PC-3 (cell line): ENCODE measurements around the gene GSTM3. TPM values are rescaled to one million over a fixed set of nuclear protein-coding genes. Genes with fewer than 3 reads are reported as not detected.

Experiments
- ATAC-seq: fragments of 200-7000 bp; cut with Tn5 transposase; 2 replicates; pipeline ENCODE4 v1.9.1; 2020; ENCODE audit warnings: mild to moderate bottlenecking, moderate library complexity
- BruUV-seq: library from RNA; stranded (reverse); fragments of 400-500 nt; replicated peaks from 2 replicates; lab custom pipeline; 2021; lab: Mats Ljungman, UMichigan
- CTCF ChIA-PET: fragments of 300-600 bp; sonication (Branson Sonifier 250); formaldehyde crosslinking; loops from one replicate; lab custom pipeline; 2022; ENCODE audit warnings: antibody characterized with exemption; lab: Charles Lee
- POLR2A ChIA-PET: fragments of 300-600 bp; sonication (Branson Sonifier 250); formaldehyde crosslinking; loops from one replicate; lab custom pipeline; 2022; ENCODE audit warnings: antibody characterized with exemption; ENCODE audit not compliant: unreplicated experiment; lab: Charles Lee
- DNase-seq: peaks from one replicate; pipeline ENCODE4 v3.0.0-alpha.2; 2015
- H2AFZ ChIP-seq: fragments of 300-600 bp; sonication (generic); 2 replicates; pipeline ENCODE4 v1.6.0; 2016; ENCODE audit warnings: antibody characterized with exemption, low read length
- H3F3A ChIP-seq: fragments of 300-600 bp; sonication (generic); one replicate; pipeline ENCODE4 v1.6.0; 2017; ENCODE audit warnings: antibody characterized with exemption, low read length, control low read depth, mild to moderate bottlenecking; ENCODE audit not compliant: unreplicated experiment
- H3K27ac ChIP-seq: fragments of 300-600 bp; sonication (generic); 2 replicates; pipeline ENCODE4 v1.5.1; 2016; ENCODE audit warnings: mild to moderate bottlenecking, low read length
- H3K27me3 ChIP-seq: fragments of 300-600 bp; sonication (generic); 2 replicates; pipeline ENCODE4 v1.6.1; 2016; ENCODE audit warnings: low read length, mixed read lengths
- H3K36me3 ChIP-seq: fragments of 300-600 bp; sonication (generic); 2 replicates; pipeline ENCODE4 v1.6.1; 2016; ENCODE audit warnings: low read depth, mixed run types, low read length, mixed read lengths
- H3K4me1 ChIP-seq: fragments of 300-600 bp; sonication (generic); 2 replicates; pipeline ENCODE4 v1.5.1; 2016; ENCODE audit warnings: low read length; ENCODE audit not compliant: insufficient read depth
- H3K4me2 ChIP-seq: fragments of 300-600 bp; sonication (generic); 2 replicates; pipeline ENCODE4 v1.6.0; 2016; ENCODE audit warnings: low read length
- H3K4me3 ChIP-seq: fragments of 300-600 bp; sonication (generic); 2 replicates; pipeline ENCODE4 v1.5.1; 2016; ENCODE audit warnings: mild to moderate bottlenecking, low read length, mixed read lengths
- H3K79me2 ChIP-seq: fragments of 300-600 bp; sonication (generic); 2 replicates; pipeline ENCODE4 v1.6.1; 2017; ENCODE audit warnings: low read length, mixed read lengths
- H3K9ac ChIP-seq: fragments of 300-600 bp; sonication (generic); 2 replicates; pipeline ENCODE4 v1.6.0; 2016; ENCODE audit warnings: mild to moderate bottlenecking, low read length
- H3K9me2 ChIP-seq: fragments of 300-600 bp; sonication (generic); replicated peaks from 2 replicates; pipeline ENCODE4 v1.6.1; 2016; ENCODE audit warnings: mixed run types, low read length, mixed read lengths
- H3K9me3 ChIP-seq: fragments of 300-600 bp; sonication (generic); 2 replicates; pipeline ENCODE4 v1.6.1; 2016; ENCODE audit warnings: low read length, mixed read lengths
- H4K20me1 ChIP-seq: fragments of 300-600 bp; sonication (generic); 2 replicates; pipeline ENCODE4 v1.6.1; 2016; ENCODE audit warnings: low read length, mixed read lengths
- EZH2 ChIP-seq: fragments of 300-600 bp; sonication (generic); IDR thresholded peaks from one replicate; pipeline ENCODE4 v1.6.1; 2017; ENCODE audit warnings: antibody characterized with exemption, mild to moderate bottlenecking, low read length; ENCODE audit not compliant: unreplicated experiment
- EZH2phosphoT487 ChIP-seq: fragments of 300-600 bp; sonication (generic); IDR thresholded peaks from 2 replicates; pipeline ENCODE4 v1.6.1; 2018; ENCODE audit warnings: mild to moderate bottlenecking, antibody characterized with exemption, low read length, borderline replicate concordance
- intact Hi-C: fragments of 100-400 bp; cut with micrococcal nuclease; formaldehyde crosslinking; loops from 2 replicates; pipeline ENCODE4 v1.9.0; 2023
- total RNA-seq: library from RNA; depleted of rRNA; stranded (reverse); fragments of >200 nt; gene quantifications from 2 replicates; pipeline ENCODE4 v1.2.3, GENCODE V29; 2014
- TF ChIP-seq, protein P1 (sequence below): fragments of 300-600 bp; sonication (generic); conservative IDR thresholded peaks from 2 replicates; pipeline ENCODE4 v1.5.1; 2017; ENCODE audit warnings: antibody characterized with exemption, low read depth, mild to moderate bottlenecking, low read length

Gene GSTM3
- total RNA-seq, 1 experiment from 2014 or later: 76.6 TPM

- Histone ChIP-seq H3F3A (no peaks in the 10 kb centered on the region), H3K4me2 (no peak overlapping the region), H3K9ac (no peak overlapping the region), H2AFZ (no peak overlapping the region), H3K36me3 (no peaks in the 10 kb centered on the region), H3K9me2 (no peaks in the 10 kb centered on the region; the same call in 1 of the 2 replicates), H3K27me3 (no peaks in the 10 kb centered on the region), H3K9me3 (no peaks in the 10 kb centered on the region), H3K27ac (no peak overlapping the region), H4K20me1 (no peaks in the 10 kb centered on the region), H3K4me3 (no peak overlapping the region), H3K79me2 (no peaks in the 10 kb centered on the region), H3K4me1 (no peaks in the 10 kb centered on the region; the same call in 1 of the 2 replicates)
- no peak for DNase-seq
- no TSS peak for BruUV-seq
- CTCF ChIA-PET: no interaction called here
- intact Hi-C loops: no loop called here
- ATAC-seq: no peak
- TF ChIP-seq EZH2phosphoT487: no peak
- TF ChIP-seq, protein P1, sequence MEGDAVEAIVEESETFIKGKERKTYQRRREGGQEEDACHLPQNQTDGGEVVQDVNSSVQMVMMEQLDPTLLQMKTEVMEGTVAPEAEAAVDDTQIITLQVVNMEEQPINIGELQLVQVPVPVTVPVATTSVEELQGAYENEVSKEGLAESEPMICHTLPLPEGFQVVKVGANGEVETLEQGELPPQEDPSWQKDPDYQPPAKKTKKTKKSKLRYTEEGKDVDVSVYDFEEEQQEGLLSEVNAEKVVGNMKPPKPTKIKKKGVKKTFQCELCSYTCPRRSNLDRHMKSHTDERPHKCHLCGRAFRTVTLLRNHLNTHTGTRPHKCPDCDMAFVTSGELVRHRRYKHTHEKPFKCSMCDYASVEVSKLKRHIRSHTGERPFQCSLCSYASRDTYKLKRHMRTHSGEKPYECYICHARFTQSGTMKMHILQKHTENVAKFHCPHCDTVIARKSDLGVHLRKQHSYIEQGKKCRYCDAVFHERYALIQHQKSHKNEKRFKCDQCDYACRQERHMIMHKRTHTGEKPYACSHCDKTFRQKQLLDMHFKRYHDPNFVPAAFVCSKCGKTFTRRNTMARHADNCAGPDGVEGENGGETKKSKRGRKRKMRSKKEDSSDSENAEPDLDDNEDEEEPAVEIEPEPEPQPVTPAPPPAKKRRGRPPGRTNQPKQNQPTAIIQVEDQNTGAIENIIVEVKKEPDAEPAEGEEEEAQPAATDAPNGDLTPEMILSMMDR: no peak
- TF ChIP-seq EZH2: no peak
- POLR2A ChIA-PET: interaction anchor here (0.6 kb wide), 1 partner anchor 1239 kb away, joined by 6 read pairs; no protein-coding TSS in a partner anchor
Measured at GRCh38 chr1:109724933-109725332, 15.9 kb downstream of the GSTM3 start.

DNA sequence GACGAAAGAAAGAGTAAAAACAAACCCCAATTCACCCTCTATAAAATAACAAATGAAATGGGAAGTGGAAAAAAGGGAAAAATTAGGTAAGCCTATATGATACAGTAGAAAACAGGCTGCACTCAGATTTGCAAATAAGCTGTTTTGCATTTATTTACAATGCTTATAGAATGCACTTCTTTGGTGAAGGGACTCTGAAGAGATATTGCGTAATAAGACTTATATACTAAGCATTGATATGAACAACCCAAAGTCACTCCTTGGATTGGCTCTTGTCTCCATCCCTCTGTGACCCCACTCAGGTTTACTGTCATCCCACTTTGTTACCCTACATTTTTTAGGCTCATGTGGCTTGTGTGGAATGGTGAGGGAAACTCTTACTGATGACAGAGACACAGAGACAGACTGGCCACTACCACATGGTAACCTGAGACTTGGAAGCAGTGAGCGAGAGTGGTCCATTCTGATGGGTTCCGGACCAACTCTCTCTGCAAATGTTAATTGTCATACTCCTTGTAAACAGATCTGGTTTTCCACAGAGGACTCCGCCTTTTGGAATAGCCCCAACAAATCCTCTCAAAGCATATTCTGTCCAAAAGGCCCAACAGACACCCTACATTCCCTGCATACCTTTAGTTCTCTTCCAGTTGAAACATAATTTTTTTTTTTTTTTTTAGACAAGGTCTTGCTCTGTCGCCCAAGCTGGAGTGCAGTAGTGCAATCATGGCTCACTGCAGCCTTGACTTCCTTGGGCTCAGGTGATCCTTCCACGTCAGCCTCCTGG, 17.7 kb downstream of the GSTM3 start:
- Histone ChIP-seq H3K9me2 (no peaks in the 10 kb centered on the region; the same call in 1 of the 2 replicates), H3K79me2 (no peaks in the 10 kb centered on the region), H3K4me3 (no peak overlapping the region), H3K36me3 (no peaks in the 10 kb centered on the region), H3K4me1 (peaks cover 9% of the 10 kb centered on the region), H3K27ac (no peak overlapping the region), H3K9me3 (no peaks in the 10 kb centered on the region), H3K9ac (no peak overlapping the region), H3F3A (no peaks in the 10 kb centered on the region), H3K4me2 (no peak overlapping the region), H3K27me3 (no peaks in the 10 kb centered on the region), H4K20me1 (no peaks in the 10 kb centered on the region), H2AFZ (no peak overlapping the region)
- no TSS peak for BruUV-seq
- no peak for TF ChIP-seq EZH2phosphoT487
- TF ChIP-seq, protein P1: no peak
- no peak for TF ChIP-seq EZH2
- ATAC-seq: no peak
- intact Hi-C loops: no loop called here
- ChIA-PET POLR2A (no interaction called here), CTCF (no interaction called here)
- no peak for DNase-seq

DNA sequence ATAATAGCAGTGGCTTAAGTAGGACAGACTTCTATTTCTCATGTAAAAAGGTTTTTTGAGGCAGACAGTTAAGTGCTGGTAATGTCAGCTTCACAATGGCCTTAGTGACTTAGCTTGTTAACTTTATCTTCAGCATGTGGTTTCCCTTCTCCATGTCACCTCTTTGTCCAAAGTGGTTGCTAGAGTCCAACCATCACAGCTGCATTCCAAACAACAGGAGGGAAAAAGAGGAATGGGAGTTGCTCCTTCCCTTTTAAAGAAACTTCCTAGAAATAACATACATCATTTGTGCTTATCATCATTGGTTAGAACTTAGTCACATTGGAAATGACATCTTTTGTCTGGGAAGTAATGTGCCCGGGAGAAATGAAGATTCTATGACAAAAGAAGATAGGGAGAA, 18.9 kb downstream of the GSTM3 start:
- no peaks in the 10 kb centered on the region for H4K20me1 ChIP-seq
- no peak for ATAC-seq
- no peaks in the 10 kb centered on the region; the same call in 1 of the 2 replicates for H3K9me2 ChIP-seq
- no peak overlapping the region for H3K4me2 ChIP-seq
- H2AFZ ChIP-seq: no peak overlapping the region
- POLR2A ChIA-PET: no interaction called here
- no peak for DNase-seq
- intact Hi-C loops: no loop called here
- TF ChIP-seq EZH2phosphoT487 (no peak), EZH2 (no peak)
- TF ChIP-seq, protein P1: no peak
- H3F3A ChIP-seq: no peaks in the 10 kb centered on the region
- H3K27ac ChIP-seq: no peak overlapping the region
- no peaks in the 10 kb centered on the region for H3K36me3 ChIP-seq
- no peak overlapping the region for H3K9ac ChIP-seq
- CTCF ChIA-PET: no interaction called here
- H3K4me3 ChIP-seq: no peak overlapping the region
- H3K4me1 ChIP-seq: peaks cover 9% of the 10 kb centered on the region
- no peaks in the 10 kb centered on the region for H3K79me2 ChIP-seq
- no TSS peak for BruUV-seq
- H3K27me3 ChIP-seq: no peaks in the 10 kb centered on the region
- no peaks in the 10 kb centered on the region for H3K9me3 ChIP-seq
